Activated CD8-positive, alpha-beta memory T cell treated with anti-CD3 and anti-CD28 coated beads for 36 hours (primary cell): ENCODE results near the gene GATD1. TPM values are rescaled to one million over a fixed set of nuclear protein-coding genes. Genes with fewer than 3 reads are reported as not detected.

Source experiments
- CTCF ChIA-PET: fragments of 350-600 bp; sonication (Branson Sonifier 250); formaldehyde crosslinking; loops from one replicate; lab custom pipeline; 2021; ENCODE audit warnings: antibody characterized with exemption; lab: Charles Lee
- POLR2A ChIA-PET: fragments of 350-600 bp; sonication (Branson Sonifier 250); formaldehyde crosslinking; loops from one replicate; lab custom pipeline; 2021; ENCODE audit warnings: antibody characterized with exemption; lab: Charles Lee
- total RNA-seq, 2 experiments: library from RNA; stranded (reverse); gene quantifications; one replicate each; pipeline ENCODE4 v1.2.3, GENCODE V29; 2021

The GATD1 gene, protein sequence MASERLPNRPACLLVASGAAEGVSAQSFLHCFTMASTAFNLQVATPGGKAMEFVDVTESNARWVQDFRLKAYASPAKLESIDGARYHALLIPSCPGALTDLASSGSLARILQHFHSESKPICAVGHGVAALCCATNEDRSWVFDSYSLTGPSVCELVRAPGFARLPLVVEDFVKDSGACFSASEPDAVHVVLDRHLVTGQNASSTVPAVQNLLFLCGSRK
- 10 to 100 TPM; 52.6 to 60.4 TPM for total RNA-seq

GRCh38 chr11:777288-778255 is at the start of gene GATD1:
Gene GATD1, minus strand, starts transcription at chr11:777487. Its CDS starts 25 bp downstream, at chr11:777462.
- CTCF ChIA-PET: interaction anchor here (0.7 to 2.4 kb wide), 5 partner anchors 11 to 210 kb away, joined by 3 to 10 read pairs (median 3); partner anchors contain the start of genes SLC25A22 and TALDO1

DNA sequence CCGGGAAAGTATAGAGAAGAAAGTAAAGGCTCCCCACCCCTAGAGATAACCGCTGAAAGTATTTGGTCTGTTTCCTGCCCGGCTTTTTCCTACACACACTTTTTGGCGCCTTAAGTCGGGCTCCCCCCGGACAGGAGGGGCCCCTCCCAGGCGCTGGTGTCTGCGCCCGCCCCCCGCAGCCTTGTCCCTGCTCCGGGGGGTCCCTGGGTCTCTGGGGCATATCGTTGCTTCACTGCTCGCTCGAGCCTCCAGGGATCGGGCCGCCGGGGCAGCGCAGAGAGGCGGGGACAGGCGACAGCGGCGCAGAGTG is 49.5 kb upstream of the GATD1 start:
- ChIA-PET POLR2A (no interaction called here), CTCF (interaction anchor here (1.6 kb wide), 1 partner anchor 11 kb away, joined by 5 read pairs; no protein-coding TSS in a partner anchor)

More at GRCh38 chr11:777288-778255, at the start of gene GATD1:
- POLR2A ChIA-PET: interaction anchor here (0.7 to 1.5 kb wide), 10 partner anchors 9 to 1143 kb away, joined by 3 to 6 read pairs (median 4); partner anchors contain the start of genes CEND1 and RPLP2

- POLR2A ChIA-PET: no interaction called here
- CTCF ChIA-PET: interaction anchor here (1.0 kb wide), 1 partner anchor 22 kb away, joined by 3 read pairs; no protein-coding TSS in a partner anchor
Measured at GRCh38 chr11:826227-826621, 48.9 kb upstream of the GATD1 start.

DNA sequence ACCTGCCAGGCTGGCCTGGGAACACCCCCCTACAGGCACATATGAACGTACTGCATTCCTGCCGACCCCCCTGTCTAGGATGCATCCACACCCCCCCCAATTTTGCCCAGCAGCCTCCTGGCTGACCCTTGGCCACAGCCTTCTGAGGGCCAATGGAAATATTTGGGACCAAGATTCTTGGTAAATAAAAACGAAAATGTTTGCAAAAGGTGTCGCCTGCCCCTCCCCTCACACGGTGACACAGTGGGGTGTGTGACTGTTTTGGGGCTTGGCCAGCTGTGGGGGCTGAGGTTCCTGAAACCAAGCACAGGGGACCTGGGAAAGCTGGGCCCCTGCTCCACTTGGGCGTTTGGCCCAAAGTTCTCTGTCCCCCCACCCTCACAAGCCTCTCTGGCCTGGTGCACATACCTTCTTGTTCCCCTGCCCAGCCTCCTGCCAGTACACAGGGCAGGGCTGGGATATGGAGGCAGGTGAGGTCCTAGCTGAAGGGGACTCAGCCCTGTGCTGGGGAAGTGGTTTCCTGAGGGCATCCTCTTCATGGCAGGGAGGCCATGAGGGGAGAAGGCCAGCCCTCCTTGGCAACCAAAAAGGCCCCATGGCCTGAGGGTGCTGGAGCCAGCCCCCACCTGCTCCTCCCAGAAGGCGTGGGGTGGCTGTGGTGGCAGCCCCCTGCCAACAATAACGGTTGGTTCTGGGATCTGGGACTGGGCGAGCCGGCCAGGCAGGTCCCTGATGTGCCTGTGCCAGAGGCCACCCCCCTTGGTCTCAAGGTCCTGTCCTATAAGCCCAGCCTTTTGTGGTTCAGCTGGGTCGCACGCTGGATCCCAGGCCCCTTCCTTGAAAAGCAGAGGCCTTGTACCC is 48.3 kb upstream of the GATD1 start:
- POLR2A ChIA-PET: no interaction called here
- CTCF ChIA-PET: interaction anchor here (0.8 to 1.0 kb wide), 2 partner anchors 23 to 29 kb away, joined by 3 to 4 read pairs; no protein-coding TSS in a partner anchor

GRCh38 chr11:824942-825341 is 47.7 kb upstream of the GATD1 start:
- CTCF ChIA-PET: interaction anchor here (0.8 kb wide), 1 partner anchor 28 kb away, joined by 4 read pairs; no protein-coding TSS in a partner anchor
- POLR2A ChIA-PET: no interaction called here

- CTCF ChIA-PET: no interaction called here
- POLR2A ChIA-PET: no interaction called here
Measured at GRCh38 chr11:824292-824880, 47.1 kb upstream of the GATD1 start.

DNA sequence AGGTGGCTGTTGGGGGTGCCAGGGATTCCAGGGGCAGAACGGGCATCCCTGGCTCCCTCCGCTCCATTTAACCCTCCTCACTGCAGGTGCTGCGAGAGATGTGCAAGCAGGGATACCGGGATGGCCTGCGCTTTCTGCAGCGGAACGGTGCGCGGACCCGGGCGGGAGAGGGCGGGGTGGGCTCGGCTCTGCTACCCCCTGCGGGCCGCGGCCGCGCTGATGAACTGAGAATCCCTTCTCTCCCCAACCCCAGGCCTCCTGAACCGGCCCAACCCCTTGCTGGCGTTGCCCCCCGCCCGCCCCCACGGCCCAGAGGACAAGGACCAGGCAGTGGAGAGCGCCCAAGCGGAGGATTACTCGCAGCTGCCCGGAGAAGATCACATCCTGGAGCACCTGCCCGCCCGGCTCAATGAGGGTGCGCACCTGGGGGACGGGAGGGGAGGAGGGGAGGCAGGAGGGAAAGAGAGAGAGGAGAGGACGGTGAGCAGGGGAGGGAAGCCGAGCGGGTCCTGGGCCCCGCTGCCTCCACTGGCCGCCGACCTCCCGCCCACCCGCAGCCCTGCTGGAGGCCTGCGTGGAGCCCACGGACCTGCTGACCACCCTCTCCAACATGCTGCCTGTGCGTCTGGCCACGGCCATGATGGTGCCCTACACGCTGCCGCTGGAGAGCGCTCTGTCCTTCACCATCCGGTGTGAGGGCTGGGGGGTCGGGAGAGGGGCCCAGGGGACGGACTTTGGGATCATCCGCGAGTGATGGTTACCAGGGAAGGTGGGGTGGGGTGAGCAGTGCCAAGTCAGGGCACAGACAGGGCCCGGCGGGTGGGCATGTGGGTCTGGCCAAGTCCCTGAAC is 46.4 kb upstream of the GATD1 start:
- POLR2A ChIA-PET: no interaction called here
- CTCF ChIA-PET: no interaction called here

DNA sequence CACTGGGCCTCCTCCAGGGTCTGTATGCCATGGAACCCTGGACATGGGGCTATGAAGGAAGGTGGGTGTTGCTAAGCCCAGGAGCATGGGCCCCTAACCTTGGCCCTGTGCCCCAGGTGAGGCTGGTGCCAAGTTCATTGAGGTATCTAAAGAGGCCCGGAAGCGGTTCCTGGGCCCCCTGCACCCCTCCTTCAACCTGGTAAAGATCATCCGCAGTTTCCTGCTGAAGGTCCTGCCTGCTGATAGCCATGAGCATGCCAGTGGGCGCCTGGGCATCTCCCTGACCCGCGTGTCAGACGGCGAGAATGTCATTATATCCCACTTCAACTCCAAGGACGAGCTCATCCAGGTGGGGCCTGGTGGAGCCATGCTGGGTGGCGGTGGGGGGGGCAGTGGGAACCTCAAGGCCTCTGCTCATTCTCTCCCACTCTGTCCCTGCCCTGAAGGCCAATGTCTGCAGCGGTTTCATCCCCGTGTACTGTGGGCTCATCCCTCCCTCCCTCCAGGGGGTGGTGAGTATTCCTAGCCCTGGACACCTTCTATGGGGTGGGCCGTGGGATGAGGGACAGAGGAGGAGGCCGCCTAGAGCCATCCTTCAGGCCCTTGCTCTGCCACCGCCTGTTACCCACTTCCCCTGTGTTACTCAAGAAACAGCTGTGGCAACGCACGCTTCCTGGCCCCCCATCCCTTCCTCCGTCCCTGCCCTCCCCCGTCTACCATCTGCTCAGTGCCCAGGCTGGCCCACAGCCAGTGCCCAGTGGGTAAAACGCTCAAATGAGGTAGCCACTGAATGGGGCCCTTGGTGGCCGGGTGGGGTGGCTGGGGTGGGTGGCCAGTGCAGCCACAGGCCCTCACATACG is 44.5 kb upstream of the GATD1 start:
- POLR2A ChIA-PET: no interaction called here
- CTCF ChIA-PET: no interaction called here

DNA sequence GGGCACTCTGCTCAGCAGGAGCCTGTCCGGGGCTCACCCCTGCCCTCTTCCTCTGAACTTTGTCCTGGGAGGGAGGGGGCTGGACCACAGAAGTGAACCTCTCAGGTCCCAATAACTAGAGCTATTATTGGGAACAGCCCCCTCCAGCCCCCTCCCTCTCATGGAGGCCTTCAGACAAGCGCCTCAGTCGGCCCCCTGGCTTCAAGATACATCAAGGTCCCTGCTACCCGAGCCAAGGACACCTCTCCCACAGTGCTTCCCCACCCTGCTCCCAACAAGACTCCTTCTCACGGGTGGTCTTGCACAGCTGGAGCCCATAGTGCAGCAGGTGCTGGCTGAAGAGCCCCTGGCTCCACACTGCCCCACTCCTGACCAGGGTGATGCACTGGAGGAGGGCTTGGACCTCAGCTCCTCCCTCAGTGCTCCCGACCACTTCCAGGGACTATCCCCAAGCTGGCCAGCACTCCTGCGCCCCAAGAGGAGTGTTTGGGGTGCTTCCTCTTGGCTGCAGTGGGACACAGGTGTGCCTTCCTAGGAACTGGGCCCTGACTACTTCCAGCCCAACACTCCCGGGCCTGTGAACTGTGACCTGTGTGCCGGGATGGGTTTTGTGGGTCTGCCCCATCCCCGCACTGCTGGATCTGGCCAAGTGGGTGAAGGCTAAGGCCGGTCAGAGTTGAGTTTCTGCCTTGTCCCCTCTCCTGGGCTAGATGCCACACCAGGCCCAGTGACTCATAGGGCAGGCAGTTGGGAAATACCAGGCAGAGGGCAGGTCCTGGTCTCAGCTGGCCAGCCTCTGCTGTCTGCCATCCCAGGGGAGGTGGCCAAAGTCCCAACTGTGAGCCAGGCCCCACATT is 43.6 kb upstream of the GATD1 start:
- ChIA-PET POLR2A (interaction anchor here (0.5 to 2.4 kb wide), 4 partner anchors 10 to 207 kb away, joined by 6 to 16 read pairs (median 12); partner anchors contain the start of genes CD151 and RPLP2), CTCF (no interaction called here)

DNA sequence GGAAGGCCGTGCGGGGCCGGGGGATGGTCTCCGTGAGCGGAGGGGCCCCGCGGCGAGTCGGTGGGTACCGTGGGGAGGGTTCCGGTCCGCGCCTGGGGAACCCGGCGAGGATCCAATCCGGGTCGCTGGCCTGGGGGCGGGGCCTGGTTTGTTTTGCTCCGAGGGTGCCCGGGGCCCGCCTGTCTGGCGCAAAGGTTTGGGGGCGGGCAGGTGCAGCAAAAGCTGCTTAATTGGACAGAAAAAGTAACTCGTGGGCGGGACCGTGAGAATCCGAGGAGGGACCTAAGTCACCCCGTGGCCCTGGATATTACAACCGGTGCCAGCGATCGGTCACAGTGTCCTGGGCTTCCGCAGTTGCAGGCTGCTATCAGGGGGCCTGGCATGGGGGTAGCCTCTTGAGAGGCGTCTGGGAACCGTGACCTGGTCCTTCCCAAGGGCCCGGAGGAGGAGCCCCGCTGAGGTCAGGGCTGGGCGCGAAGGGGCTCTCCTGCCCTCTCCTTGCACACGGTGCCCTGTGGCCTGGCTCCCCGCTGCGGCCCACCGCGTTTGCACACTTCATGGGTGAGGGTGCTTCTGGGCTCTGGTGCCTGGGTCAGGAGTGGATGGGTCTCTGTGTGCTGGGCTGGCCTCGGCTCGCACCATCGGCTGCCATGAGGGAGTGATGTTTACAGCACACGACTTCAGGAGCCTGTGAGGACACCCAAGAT is 42.8 kb upstream of the GATD1 start:
- ChIA-PET CTCF (interaction anchor here (1.5 kb wide), 1 partner anchor 9 kb away, joined by 6 read pairs; no protein-coding TSS in a partner anchor), POLR2A (interaction anchor here (0.5 to 2.4 kb wide), 6 partner anchors 9 to 206 kb away, joined by 5 to 16 read pairs (median 10); partner anchors contain the start of genes CD151, RPLP2 and TSPAN4)

DNA sequence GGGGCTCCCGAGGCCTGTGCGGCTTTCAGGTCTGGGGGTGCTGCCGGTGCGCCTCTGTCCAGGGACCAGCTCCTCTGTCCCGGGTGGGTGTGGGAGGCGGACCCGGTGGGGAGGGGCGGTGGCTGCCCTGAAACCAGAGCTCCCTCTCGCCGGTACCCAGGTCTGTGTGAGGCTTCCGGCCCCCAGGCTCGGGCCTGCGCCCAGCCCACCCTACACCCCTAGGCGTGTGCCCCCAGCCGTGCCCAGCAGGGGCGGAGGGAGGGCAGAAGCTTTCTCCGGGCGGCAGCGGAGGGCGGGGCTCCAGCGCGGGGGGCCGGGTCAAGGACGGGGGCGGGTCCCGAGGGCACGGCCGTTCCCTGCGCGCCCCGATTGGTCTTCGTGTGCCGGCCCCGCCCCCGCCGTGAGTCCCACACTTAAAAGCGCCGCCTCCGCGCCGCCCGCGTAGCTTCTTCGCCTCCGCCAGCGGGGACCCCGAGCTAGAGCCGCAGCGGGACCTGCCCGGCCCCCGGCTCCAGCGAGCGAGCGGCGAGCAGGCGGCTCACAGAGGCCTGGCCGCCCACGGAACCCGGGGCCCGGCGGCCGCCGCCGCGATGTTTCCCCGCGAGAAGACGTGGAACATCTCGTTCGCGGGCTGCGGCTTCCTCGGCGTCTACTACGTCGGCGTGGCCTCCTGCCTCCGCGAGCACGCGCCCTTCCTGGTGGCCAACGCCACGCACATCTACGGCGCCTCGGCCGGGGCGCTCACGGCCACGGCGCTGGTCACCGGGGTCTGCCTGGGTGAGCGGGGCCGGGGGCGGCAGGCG is 42.0 kb upstream of the GATD1 start:
- CTCF ChIA-PET: interaction anchor here (0.7 to 1.5 kb wide), 3 partner anchors 8 to 11 kb away, joined by 3 to 6 read pairs (median 4); partner anchors contain the start of gene RPLP2
- POLR2A ChIA-PET: interaction anchor here (1.3 to 2.4 kb wide), 6 partner anchors 8 to 24 kb away, joined by 5 to 16 read pairs (median 10); partner anchors contain the start of genes CD151, CRACR2B, RPLP2 and TSPAN4

DNA sequence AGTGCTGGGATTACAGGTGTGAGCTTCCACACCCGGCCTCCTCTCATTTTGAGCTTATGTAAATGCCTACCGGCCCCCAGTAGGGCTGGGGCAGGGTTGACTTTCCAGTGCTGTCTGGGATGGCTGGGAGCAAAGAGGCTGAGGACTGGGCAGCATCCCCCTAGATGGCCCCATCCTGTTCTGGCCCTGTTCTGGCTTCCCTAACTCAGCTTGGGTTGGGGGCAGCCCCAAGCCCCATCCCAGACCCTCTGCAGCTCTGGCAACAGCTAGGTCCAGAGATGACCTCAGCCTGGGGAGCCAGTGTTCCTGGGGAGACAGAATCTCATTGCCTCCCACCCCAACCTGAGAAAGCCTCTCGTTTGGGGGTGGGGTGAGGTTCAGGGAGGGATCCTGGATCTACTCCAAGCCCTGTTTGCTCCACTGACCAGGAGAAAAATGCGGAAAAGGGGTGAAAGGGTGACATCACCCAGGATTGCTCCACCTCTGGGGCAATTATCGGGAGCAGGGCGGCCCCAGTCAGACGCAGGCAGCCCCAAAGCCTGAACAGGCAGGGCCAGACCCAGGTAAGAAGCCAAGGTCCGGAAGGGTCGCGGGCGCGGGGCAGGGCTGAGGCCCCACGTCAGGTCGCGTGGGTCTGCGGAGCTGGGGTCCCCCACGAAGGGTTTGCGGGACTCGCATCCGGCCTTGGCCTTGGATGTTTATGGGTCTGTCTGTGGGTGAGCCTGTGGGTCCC is 41.3 kb upstream of the GATD1 start, which contains the start of gene PNPLA2:
TSS of gene PNPLA2 (plus strand) at position 519 of the 733 bp plus-strand sequence. CDS start 805 bp downstream, outside the sequence.
- POLR2A ChIA-PET: interaction anchor here (1.3 to 2.4 kb wide), 5 partner anchors 7 to 14 kb away, joined by 5 to 16 read pairs (median 11); partner anchors contain the start of genes CD151, CRACR2B and RPLP2
- CTCF ChIA-PET: interaction anchor here (0.7 to 1.5 kb wide), 3 partner anchors 8 to 10 kb away, joined by 3 to 6 read pairs (median 4); partner anchors contain the start of gene RPLP2

DNA sequence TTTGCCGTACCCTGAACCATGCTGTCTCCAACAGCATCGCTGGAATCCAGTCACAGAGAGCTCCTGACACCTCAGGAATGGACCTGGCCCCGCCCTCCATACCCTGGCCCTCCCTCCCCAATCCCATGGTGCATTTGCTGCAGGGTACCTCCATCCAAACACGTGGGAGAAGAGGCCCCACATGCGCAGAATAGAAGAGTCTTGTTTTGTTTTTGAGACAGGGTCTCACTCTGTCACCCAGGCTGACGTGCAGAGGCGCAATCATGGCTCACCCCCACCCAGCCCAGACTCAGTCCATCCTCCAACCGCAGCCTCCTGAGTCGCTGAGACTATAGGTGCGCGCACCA is 39.1 kb upstream of the GATD1 start:
- CTCF ChIA-PET: no interaction called here
- POLR2A ChIA-PET: no interaction called here
